ENCODE results near the gene CCS. TPM values are rescaled to one million over a fixed set of nuclear protein-coding genes. Genes with fewer than 3 reads are reported as not detected.

CCS gene
- total RNA-seq, 1 donor from 2014 or later, result 42.5 TPM

DNA sequence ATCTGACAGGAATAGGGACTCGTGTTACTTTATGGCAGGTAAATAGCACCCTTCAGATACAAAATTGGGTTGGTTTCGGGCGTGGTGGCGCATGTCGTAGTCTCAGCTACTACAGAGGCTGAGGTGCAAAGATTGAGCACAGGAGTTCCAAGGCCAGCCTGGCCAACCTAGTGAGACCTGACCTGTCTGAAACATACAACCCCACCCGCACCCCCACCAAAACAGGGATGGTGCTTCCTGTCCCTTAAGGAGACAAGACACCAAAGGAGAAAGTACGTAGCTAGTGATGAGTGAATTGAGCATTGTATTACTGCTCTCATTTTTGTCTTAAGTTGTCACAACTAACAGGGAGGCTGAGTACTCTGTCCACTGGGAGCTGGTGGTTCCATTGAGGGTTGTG, 59.7 kb downstream of the CCS start:
- H3K9me3 ChIP-seq, result no peaks in the 10 kb centered on the region

DNA sequence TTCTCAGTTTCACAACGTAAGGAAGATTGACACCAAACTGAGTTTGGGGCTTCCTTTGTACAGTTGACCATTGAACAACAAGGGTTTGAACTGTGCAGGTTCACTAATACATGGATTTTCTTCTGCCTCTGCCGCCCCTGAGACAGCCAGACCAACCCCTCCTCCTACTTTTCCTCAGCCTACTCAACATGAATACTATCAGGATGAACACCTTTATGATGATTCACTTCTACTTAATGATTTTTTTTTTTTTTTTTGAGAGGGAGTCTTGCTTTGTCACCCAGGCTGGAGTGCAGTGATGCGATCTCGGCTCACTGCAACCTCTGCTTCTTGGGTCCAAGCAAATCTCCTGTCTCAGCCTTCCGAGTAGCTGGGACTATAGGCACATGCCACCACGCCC, 60.1 kb downstream of the CCS start:
- no peak for TF ChIP-seq POLR2AphosphoS5 (IDR thresholded peaks at IDR 0.05; ENCODE audit: insufficient read depth in 1 of 2, low read depth in 1 of 2)
- TF ChIP-seq POLR2A (IDR thresholded peaks at IDR 0.05), result no peak
- TF ChIP-seq, protein P1, sequence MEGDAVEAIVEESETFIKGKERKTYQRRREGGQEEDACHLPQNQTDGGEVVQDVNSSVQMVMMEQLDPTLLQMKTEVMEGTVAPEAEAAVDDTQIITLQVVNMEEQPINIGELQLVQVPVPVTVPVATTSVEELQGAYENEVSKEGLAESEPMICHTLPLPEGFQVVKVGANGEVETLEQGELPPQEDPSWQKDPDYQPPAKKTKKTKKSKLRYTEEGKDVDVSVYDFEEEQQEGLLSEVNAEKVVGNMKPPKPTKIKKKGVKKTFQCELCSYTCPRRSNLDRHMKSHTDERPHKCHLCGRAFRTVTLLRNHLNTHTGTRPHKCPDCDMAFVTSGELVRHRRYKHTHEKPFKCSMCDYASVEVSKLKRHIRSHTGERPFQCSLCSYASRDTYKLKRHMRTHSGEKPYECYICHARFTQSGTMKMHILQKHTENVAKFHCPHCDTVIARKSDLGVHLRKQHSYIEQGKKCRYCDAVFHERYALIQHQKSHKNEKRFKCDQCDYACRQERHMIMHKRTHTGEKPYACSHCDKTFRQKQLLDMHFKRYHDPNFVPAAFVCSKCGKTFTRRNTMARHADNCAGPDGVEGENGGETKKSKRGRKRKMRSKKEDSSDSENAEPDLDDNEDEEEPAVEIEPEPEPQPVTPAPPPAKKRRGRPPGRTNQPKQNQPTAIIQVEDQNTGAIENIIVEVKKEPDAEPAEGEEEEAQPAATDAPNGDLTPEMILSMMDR (IDR thresholded peaks at IDR 0.05), result no peak
- Histone ChIP-seq H3K27ac (no peak overlapping the region), H3K27me3 (no peaks in the 10 kb centered on the region), H3K4me1 (no peaks in the 10 kb centered on the region), H3K9me3 (no peaks in the 10 kb centered on the region), H3K4me3 (no peak overlapping the region), H3K36me3 (peaks cover 0 to 31% of the 10 kb centered on the region in 2 donors)
- DNase-seq (ENCODE audit: extremely low spot score in 2 of 2), result no peak
- intact Hi-C loops (cut with DNase I), result no loop called here

More for the DNA sequence above, 59.7 kb downstream of the CCS start:
- no peak for DNase-seq (ENCODE audit: extremely low spot score in 2 of 2)
- no peaks in the 10 kb centered on the region for H3K4me1 ChIP-seq
- intact Hi-C loops (cut with DNase I), result no loop called here
- peaks cover 0 to 35% of the 10 kb centered on the region in 2 donors for H3K36me3 ChIP-seq
- TF ChIP-seq POLR2A (IDR thresholded peaks at IDR 0.05) (no peak), POLR2AphosphoS5 (IDR thresholded peaks at IDR 0.05; ENCODE audit: insufficient read depth in 1 of 2, low read depth in 1 of 2) (no peak)
- TF ChIP-seq, protein P1 (IDR thresholded peaks at IDR 0.05), result no peak
- no peaks in the 10 kb centered on the region for H3K27me3 ChIP-seq
- H3K27ac ChIP-seq, result no peak overlapping the region
- no peak overlapping the region for H3K4me3 ChIP-seq

Small RNAs within 50 kb of the gene (small RNA-seq; reads per million reads assigned to genes)
- not detected for gene RNU4-39P

Other genes with a start within 250 kb of the CCS start
- gene BRMS1, start 248.1 kb upstream of the CCS start, total RNA-seq, result 37.1 TPM
- 25.0 TPM for gene B4GAT1, start 245.6 kb upstream of the CCS start, total RNA-seq
- gene SLC29A2, start 221.4 kb upstream of the CCS start, total RNA-seq, result 4.2 TPM
- gene NPAS4, start 172.2 kb upstream of the CCS start, total RNA-seq, result not detected
- gene MRPL11, start 154.3 kb upstream of the CCS start, total RNA-seq, result 49.4 TPM
- 21.6 TPM for gene PELI3, start 126.3 kb upstream of the CCS start, total RNA-seq
- 10.8 TPM for gene DPP3, start 112.8 kb upstream of the CCS start, total RNA-seq
- 53.8 TPM for gene BBS1, start 82.5 kb upstream of the CCS start, total RNA-seq
- gene ZDHHC24, start 47.1 kb upstream of the CCS start, total RNA-seq, result 16.5 TPM
- gene ACTN3, start 46.3 kb upstream of the CCS start, total RNA-seq, result not detected
- 85.7 TPM for gene CTSF, start 24.6 kb upstream of the CCS start, total RNA-seq
- 0.74 TPM for gene CCDC87, start 122 bp upstream of the CCS start, total RNA-seq
- 34.9 TPM for gene RBM14, start 23.4 kb downstream of the CCS start, total RNA-seq
- gene RBM4, start 45.5 kb downstream of the CCS start, total RNA-seq, result 61.1 TPM
- 17.4 TPM for gene RBM4B, start 84.7 kb downstream of the CCS start, total RNA-seq
- 117 TPM for gene SPTBN2, start 136.0 kb downstream of the CCS start, total RNA-seq

All from vagina (tissue), 2 donors.